OCI-LY3 (cell line): Measurements from ENCODE around the gene PARVA.

Experiments
- H2AFZ ChIP-seq: fragments of 200-600, 300-600 bp; shearing (Covaris generic); 2 replicates; pipeline ENCODE4 v1.6.0; 2014; ENCODE audit warnings: antibody characterized with exemption, low read depth, low read length
- H3K27ac ChIP-seq: fragments of 200-600, 300-600 bp; sonication (generic); 2 replicates; pipeline ENCODE4 v1.5.1; 2014; ENCODE audit warnings: mild to moderate bottlenecking, low read length, moderate library complexity, mixed read lengths
- H3K27me3 ChIP-seq: fragments of 200-600, 300-600 bp; sonication (generic); 2 replicates; pipeline ENCODE4 v1.6.1; 2014; ENCODE audit warnings: low read depth, low read length, mixed read lengths
- H3K36me3 ChIP-seq: fragments of 200-600, 300-600 bp; sonication (generic); replicated peaks from 2 replicates; pipeline ENCODE3; 2014; ENCODE audit warnings: low read depth, low read length, mixed read lengths
- H3K4me1 ChIP-seq: fragments of 300-600, 200-600 bp; sonication (generic); 2 replicates; pipeline ENCODE4 v1.6.1; 2014; ENCODE audit warnings: low read length, mixed read lengths
- H3K4me2 ChIP-seq: fragments of 200-600, 300-600 bp; sonication (generic); 2 replicates; pipeline ENCODE4 v1.6.1; 2014; ENCODE audit warnings: low read length, mixed read lengths
- H3K4me3 ChIP-seq: fragments of 300-600, 200-600 bp; sonication (generic); 2 replicates; pipeline ENCODE4 v1.5.1; 2014; ENCODE audit warnings: antibody characterized with exemption, mild to moderate bottlenecking, low read length, moderate library complexity
- H3K79me2 ChIP-seq: fragments of 300-600, 200-600 bp; shearing (Covaris generic); 2 replicates; pipeline ENCODE4 v1.6.1; 2014; ENCODE audit warnings: mild to moderate bottlenecking, low read length, mixed read lengths
- H3K9ac ChIP-seq: fragments of 300-600, 200-600 bp; shearing (Covaris generic); 2 replicates; pipeline ENCODE4 v1.6.0; 2014; ENCODE audit warnings: mild to moderate bottlenecking, low read length, moderate library complexity
- H3K9me3 ChIP-seq: fragments of 200-600, 300-600 bp; shearing (Covaris generic); 2 replicates; pipeline ENCODE4 v1.6.1; 2014; ENCODE audit warnings: low read length, mixed read lengths; ENCODE audit not compliant: insufficient read depth
- H4K20me1 ChIP-seq: fragments of 200-600, 300-600 bp; sonication (generic); 2 replicates; pipeline ENCODE4 v1.6.1; 2016; ENCODE audit warnings: low read length, mixed read lengths; ENCODE audit not compliant: insufficient read depth
- EZH2phosphoT487 ChIP-seq: fragments of 200-600 bp; shearing (Covaris generic); IDR thresholded peaks from 2 replicates; pipeline ENCODE4 v1.6.1; 2018; ENCODE audit warnings: antibody characterized with exemption, mixed run types, low read depth
- TF ChIP-seq, protein P1 (sequence below): fragments of 200-600, 300-600 bp; sonication (generic); IDR thresholded peaks from 2 replicates; pipeline ENCODE4 v1.5.1; 2014; ENCODE audit warnings: antibody characterized with exemption, low read length, low read depth

PARVA gene

DNA sequence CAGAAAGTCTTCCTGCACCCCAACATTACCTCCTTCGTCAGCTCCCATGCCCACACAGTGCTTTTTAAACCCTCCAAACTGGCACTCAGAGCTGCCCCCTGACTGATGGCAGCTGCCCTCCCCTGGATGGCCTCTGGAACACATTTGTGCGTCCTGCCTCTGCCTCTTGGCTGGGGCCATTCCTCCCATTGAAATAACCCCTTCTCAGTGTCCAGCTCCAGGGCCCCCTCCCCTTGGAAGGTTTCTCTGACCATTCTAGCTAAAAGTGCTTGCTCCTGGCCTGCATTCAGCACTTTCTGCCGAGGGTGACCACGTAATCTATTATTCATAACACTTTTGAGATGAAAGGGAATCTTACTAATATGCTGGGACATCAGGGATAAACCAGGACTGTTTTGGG lies 130.0 kb downstream of the PARVA start:
- Histone ChIP-seq H3K27me3 (peaks cover 28% of the 10 kb centered on the region; the same call in 1 of the 2 replicates), H3K9ac (no peak overlapping the region), H3K4me1 (no peaks in the 10 kb centered on the region), H3K4me2 (no peak overlapping the region), H3K9me3 (no peaks in the 10 kb centered on the region), H3K36me3 (no peaks in the 10 kb centered on the region), H3K4me3 (no peak overlapping the region), H4K20me1 (no peaks in the 10 kb centered on the region), H2AFZ (no peak overlapping the region), H3K79me2 (no peaks in the 10 kb centered on the region), H3K27ac (no peak overlapping the region)
- no peak for TF ChIP-seq EZH2phosphoT487
- TF ChIP-seq, protein P1, sequence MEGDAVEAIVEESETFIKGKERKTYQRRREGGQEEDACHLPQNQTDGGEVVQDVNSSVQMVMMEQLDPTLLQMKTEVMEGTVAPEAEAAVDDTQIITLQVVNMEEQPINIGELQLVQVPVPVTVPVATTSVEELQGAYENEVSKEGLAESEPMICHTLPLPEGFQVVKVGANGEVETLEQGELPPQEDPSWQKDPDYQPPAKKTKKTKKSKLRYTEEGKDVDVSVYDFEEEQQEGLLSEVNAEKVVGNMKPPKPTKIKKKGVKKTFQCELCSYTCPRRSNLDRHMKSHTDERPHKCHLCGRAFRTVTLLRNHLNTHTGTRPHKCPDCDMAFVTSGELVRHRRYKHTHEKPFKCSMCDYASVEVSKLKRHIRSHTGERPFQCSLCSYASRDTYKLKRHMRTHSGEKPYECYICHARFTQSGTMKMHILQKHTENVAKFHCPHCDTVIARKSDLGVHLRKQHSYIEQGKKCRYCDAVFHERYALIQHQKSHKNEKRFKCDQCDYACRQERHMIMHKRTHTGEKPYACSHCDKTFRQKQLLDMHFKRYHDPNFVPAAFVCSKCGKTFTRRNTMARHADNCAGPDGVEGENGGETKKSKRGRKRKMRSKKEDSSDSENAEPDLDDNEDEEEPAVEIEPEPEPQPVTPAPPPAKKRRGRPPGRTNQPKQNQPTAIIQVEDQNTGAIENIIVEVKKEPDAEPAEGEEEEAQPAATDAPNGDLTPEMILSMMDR: no peak

DNA sequence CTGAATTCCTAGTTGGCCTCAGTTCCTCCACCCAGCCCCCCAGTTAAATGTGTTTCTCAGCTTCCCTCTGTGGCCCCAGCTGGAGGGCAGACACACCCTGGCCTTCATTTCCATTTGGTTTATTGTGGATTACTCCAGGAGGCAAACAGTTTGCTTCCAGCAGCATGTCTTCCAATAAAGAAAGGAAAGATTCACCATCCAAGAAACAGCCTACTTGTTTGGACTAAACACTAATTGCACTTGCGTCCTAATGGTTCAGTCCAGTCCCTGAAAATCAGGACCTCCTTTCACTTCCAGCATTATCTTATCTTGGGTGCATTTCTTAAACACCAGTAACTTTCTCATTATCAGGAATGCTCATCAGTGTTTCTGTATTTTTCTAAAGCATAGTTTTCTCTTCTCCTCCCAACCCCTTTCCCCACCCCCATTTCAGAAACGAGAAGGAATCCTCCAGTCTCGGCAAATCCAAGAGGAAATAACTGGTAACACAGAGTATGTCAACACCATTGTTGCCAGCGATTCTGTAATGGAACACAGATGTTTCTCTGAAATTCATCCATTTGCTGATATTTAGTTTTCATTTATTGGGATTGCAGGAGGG lies 130.9 kb downstream of the PARVA start:
- peaks cover 28% of the 10 kb centered on the region; the same call in 1 of the 2 replicates for H3K27me3 ChIP-seq
- no peaks in the 10 kb centered on the region for H3K36me3 ChIP-seq
- H3K4me2 ChIP-seq: no peak overlapping the region

DNA sequence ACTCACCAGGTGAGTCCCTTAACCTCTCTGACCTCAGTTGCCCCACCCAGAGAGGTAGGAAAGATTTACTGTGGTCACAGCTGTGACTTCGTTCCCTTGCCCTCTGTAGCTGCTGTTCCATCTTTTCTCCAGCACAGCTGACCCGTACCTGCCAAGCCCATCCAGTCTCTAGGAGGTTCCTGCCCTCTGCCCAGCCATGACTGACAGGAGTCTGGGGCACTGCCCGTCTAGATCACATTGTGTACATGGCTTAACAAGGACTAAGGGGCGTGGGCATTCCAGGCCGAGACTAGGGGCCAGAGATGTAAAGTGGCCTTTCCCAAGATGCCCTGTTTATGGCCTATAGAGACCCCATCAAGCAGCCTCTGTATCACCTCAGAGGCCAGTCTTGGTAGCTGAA lies 132.0 kb downstream of the PARVA start:
- H2AFZ ChIP-seq: no peak overlapping the region
- no peaks in the 10 kb centered on the region for H4K20me1 ChIP-seq
- TF ChIP-seq EZH2phosphoT487: no peak
- TF ChIP-seq, protein P1: no peak
- H3K9ac ChIP-seq: no peak overlapping the region
- no peaks in the 10 kb centered on the region for H3K9me3 ChIP-seq
- peaks cover 28% of the 10 kb centered on the region; the same call in 1 of the 2 replicates for H3K27me3 ChIP-seq
- no peaks in the 10 kb centered on the region for H3K36me3 ChIP-seq
- no peak overlapping the region for H3K27ac ChIP-seq
- no peak overlapping the region for H3K4me3 ChIP-seq
- H3K4me2 ChIP-seq: no peak overlapping the region
- H3K4me1 ChIP-seq: no peaks in the 10 kb centered on the region
- H3K79me2 ChIP-seq: no peaks in the 10 kb centered on the region

More for the DNA sequence above, 130.9 kb downstream of the PARVA start:
- no peaks in the 10 kb centered on the region for H4K20me1 ChIP-seq
- no peaks in the 10 kb centered on the region for H3K9me3 ChIP-seq
- no peak overlapping the region for H3K4me3 ChIP-seq
- no peak overlapping the region for H3K9ac ChIP-seq
- no peak for TF ChIP-seq EZH2phosphoT487
- TF ChIP-seq, protein P1: no peak
- H3K27ac ChIP-seq: no peak overlapping the region
- no peaks in the 10 kb centered on the region for H3K79me2 ChIP-seq
- H2AFZ ChIP-seq: no peak overlapping the region
- H3K4me1 ChIP-seq: no peaks in the 10 kb centered on the region

DNA sequence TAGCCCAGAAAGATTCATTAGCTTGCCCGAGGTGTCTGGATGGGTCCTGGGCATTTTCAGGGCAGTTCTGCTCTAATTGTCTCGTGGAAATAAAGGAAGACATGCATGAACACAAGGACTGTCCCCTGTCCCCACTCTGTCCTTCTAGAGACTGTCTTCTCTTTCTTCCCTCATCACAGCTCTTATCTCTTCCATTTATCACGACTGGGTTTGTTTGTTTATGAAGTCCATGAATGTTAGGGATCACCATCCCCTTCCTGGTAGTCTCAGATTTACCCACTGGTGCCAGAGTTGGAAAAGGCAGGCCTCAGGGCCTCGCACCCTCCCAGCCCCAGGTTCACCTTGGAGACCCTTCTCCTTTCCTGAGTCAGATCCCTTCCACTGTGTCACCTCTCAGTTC lies 134.8 kb downstream of the PARVA start:
- H2AFZ ChIP-seq: no peak overlapping the region
- H3K27ac ChIP-seq: no peak overlapping the region
- H3K4me3 ChIP-seq: no peak overlapping the region
- H3K9me3 ChIP-seq: no peaks in the 10 kb centered on the region
- no peak overlapping the region for H3K9ac ChIP-seq
- TF ChIP-seq EZH2phosphoT487: no peak
- TF ChIP-seq, protein P1: no peak
- no peaks in the 10 kb centered on the region for H3K36me3 ChIP-seq
- H3K4me2 ChIP-seq: no peak overlapping the region
- H3K79me2 ChIP-seq: no peaks in the 10 kb centered on the region
- H3K4me1 ChIP-seq: no peaks in the 10 kb centered on the region
- H4K20me1 ChIP-seq: no peaks in the 10 kb centered on the region
- peaks cover 11% of the 10 kb centered on the region; the same call in 1 of the 2 replicates for H3K27me3 ChIP-seq
